GM23338 (cell line): Measurements from ENCODE around the gene EGFL7.

ENCODE experiments used
- CTCF ChIP-seq, 2 experiments: fragments of 200-600 bp in 1 of 2; sonication (generic) in 1 of 2; conservative IDR thresholded peaks; 2 replicates each; pipeline versions ENCODE4 v1.5.1 to v1.6.1; 2016 to 2017; ENCODE audit warnings: antibody characterized with exemption in 2 of 2, low read depth in 2 of 2, mild to moderate bottlenecking in 2 of 2, moderate library complexity in 1 of 2
- EZH2 ChIP-seq: fragments of 200-600 bp; sonication (generic); IDR thresholded peaks from one replicate; pipeline ENCODE4 v1.8.0; 2017; ENCODE audit warnings: antibody characterized with exemption, mild to moderate bottlenecking, low read depth; ENCODE audit not compliant: unreplicated experiment
- EZH2phosphoT487 ChIP-seq: fragments of 200-600 bp; sonication (generic); IDR thresholded peaks from one replicate; pipeline ENCODE4 v1.8.1; 2018; ENCODE audit warnings: antibody characterized with exemption; ENCODE audit not compliant: unreplicated experiment

DNA sequence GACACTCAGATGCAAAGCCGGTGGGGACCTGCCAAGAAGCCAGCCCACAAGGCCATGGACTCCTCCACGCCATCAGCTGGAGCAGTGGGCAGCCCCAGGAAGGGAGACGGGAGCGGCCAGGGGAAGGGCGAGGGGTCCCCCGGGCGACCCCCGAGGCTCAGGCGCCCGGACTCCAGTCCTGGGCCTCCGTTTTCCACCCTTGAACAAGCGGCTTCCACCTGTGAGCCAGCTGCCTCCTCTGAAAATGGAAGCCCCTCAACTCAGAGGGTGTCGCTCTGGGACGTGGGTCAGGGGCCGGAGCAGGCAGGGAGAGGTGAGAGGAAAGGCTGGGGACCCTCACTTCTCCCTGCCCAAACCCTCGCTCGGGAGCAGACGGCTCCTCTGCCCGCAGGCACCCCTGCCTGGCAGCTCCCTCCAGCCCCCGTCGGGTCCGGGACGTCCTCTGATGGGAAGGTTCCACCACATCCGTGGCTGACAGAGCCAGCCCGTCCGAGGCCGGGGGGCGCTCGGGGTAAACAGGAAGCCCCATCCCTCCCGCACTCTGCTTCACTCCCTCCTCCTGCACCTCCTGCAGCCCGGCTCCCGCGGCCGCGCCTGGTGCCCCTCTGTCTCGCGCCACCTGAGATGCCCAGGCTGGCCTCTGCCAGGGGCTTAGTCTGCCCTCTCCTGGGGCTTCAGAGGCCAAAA, 3.7 kb upstream of the EGFL7 start:
- TF ChIP-seq CTCF (conservative IDR thresholded peaks at IDR 0.05; ENCODE audit: low read depth in 2 of 2), result no peak
- no peak for TF ChIP-seq EZH2
- TF ChIP-seq EZH2phosphoT487, result no peak
